ENCODE measurements around the gene PODN. TPM values are rescaled to one million over a fixed set of nuclear protein-coding genes. Genes with fewer than 3 reads are reported as not detected.

PODN gene
- total RNA-seq (2014; rRNA removed): not detected in 2 replicates
- polyA plus RNA-seq (2012): 0.35 TPM

DNA sequence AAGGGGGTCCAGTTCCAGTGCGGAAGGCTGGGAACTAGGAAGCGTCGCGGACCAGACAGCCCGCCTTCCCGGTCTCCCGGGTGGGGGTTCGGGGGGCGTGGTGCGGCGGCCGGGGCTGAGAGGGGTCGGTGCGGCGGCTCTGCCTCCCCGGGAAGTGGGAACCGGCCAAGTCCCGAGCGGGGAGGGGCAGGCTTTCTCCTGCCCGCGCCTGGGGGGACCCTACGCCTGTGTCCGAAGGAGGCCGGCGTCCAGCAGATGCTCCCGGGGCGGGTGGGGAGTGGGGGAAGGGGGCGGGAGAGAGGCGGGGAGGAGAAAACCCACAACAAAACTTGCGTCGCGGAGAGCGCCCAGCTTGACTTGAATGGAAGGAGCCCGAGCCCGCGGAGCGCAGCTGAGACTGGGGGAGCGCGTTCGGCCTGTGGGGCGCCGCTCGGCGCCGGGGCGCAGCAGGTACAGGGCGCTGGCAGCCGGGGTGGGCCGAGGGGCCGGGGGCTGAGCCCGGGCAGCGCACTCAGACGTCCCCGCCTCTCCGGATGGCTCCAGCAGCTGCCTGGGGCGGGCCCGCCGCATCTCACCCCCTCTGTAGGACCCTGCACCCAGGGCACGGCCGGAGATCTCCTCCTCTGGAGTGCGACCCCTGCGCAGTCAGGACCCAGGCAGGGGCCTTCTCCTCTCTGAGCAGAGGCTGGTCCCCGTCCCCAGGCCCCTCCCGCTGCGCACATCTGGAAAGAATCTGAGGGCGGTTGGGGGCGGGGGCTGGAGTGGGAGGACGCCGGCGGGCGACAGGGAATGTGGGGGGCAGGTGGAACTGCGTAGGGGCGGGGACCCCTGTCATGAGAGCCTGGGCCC is at the start of gene PODN:
Gene PODN, plus strand, starts transcription at position 355 of the 849 bp plus-strand sequence. CDS start 7,643 bp downstream, outside the sequence.
- peak; percentile 6 for DNase-seq (ENCODE audit: low read depth)

DNA sequence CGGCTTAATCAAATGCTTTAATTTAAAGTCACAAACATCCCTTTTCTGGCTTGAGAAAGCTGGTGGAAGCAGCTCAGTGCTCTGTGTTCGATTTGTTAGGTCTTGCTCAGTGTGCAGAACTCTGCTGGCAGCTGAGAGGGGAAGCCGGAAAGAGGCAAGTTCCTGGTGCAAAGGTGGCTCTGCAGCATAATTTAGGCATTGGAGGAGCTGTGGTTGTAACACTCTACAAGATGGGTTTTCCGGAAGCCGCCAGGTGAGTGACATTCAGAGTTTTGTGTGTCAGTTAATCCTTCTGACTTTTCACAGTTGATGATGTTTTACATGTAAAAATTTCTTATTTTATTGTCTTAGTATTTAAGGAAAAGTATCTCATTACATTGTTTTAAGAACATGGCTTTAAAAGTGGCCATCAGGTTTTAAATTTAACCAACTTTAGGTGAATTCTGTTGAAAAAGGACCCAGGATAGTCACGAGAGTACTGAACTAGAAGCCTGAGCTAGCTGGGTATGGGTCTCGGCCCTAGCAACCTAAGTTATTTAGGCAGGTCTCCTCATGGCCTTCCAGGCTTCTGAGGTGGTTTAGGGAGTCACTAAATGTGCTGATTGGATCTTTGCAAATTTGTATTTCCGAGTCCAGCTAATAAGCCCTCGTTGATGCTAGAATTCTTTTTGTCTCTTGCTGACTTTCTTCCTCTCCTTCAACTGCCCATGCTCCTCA is 47.1 kb upstream of the PODN start:
- peak; percentile 87 for DNase-seq (ENCODE audit: low read depth)

- peak; percentile 5 for DNase-seq (ENCODE audit: low read depth)
Observed at GRCh38 chr1:53015508-53015860, 46.5 kb upstream of the PODN start.

GRCh38 chr1:53016705-53017104 is 45.3 kb upstream of the PODN start:
- no peak for DNase-seq (ENCODE audit: low read depth)

DNA sequence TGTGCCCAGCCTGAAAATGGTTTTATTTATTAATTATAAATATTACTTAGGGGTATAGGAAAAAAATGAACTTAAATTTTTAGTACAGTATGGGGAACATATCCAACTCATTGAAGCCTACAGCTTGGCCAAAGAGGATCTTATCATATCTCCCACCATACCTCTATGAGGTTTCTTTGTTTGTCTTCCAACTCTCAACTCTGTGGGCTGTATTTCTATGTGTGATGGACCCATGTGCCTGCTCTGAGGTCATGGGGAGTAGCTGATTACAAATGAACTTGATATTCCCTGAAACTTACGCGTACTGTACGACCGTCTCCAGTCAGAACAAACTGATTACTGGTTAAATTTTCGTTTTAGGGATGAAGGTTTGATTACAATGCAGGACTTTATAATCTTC is 41.4 kb upstream of the PODN start:
- no peak for DNase-seq (ENCODE audit: low read depth)

DNA sequence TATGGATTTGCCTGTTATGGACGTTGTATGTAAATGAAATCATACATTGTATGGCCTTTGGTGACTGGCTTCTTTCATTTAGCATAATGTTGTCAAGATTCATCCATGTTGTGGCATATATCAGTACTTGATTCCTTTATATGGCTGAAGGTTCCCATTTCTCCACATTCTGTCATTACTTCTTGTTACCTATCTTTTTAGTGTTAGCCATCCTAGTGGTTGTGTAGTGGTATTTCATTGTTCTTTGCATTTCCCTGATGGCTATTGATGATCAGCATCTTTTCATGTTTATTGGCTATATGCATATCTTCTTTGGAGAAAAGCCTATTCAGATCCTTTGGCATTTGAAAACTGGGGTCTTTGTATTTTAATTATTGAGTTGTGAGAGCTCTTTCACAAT is 39.8 kb upstream of the PODN start:
- DNase-seq (ENCODE audit: low read depth): no peak

- DNase-seq (ENCODE audit: low read depth): no peak
Observed at GRCh38 chr1:53023546-53023945, 38.5 kb upstream of the PODN start.

DNA sequence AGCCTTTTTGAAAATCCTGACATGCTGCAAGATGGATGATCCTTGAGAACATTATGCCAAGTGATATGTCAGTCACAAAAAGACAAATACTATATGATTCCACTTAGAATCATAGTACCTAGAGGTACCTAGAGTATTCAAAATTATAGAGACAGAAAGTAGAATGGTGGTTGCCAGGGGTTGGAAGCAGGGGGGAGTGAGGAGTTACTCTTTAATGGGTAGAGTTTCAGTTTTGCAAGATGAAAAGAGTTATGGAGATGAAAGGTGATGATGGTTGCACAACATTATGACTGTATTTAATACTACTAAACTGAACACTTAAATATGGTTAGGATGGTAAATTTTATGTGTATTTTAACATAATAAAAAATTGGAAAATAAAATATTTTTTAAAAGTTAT is 37.9 kb upstream of the PODN start:
- DNase-seq (ENCODE audit: low read depth): no peak

DNA sequence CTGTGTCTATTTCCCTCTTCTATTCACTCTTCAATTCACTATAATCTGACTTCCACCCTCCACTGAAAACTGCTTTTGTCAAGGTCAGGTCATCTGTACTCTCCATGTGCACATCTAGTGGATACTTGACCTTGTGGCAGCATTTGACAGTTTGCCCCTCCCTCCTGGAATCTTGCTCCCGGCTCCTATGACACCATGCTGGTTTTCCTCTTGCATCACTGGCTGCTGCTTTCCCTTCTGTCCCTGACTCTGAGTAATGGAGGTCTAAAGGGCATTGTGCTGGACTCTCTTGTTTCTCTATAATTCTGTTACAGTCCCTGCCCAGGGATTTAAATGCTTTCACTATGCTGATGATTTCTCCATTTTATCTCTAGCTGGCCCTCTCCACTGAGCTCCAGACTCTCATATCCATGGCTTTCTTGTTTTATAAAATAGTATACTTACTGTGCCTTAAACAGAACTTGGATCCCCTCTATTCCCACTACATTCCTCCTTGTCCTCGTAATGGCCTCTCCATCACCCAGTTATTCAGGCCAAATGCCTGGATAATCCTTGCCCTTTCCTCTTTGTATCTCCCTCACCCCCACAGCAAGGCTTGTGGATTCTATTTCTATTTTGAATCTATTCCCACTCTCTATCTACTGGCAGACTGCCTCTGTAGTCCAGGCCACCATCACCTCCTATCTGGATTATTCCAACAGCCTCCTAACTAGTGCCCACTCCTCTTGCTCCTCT is 36.8 kb upstream of the PODN start:
- DNase-seq (ENCODE audit: low read depth): peak; percentile 78

GRCh38 chr1:53025769-53026112 is 36.3 kb upstream of the PODN start:
- no peak for DNase-seq (ENCODE audit: low read depth)

DNA sequence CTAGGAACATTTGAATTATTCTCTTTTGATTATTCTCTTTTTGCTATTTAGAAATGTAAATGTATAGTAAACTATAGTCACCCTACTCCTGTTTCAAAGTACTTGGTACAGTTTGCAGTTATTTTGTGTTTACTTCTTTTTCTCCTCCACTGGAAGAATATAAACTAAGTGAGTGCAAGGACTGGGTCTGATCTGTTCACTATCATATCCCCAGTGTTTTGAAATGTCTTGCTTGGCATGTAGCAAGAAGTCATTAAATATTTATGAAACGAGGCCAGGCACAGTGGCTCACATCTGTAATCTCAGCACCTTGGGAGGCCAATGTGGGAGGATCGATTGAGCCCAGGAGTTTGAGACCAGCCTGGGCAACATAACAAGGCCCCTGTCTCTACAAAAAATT is 35.8 kb upstream of the PODN start:
- no peak for DNase-seq (ENCODE audit: low read depth)

DNA sequence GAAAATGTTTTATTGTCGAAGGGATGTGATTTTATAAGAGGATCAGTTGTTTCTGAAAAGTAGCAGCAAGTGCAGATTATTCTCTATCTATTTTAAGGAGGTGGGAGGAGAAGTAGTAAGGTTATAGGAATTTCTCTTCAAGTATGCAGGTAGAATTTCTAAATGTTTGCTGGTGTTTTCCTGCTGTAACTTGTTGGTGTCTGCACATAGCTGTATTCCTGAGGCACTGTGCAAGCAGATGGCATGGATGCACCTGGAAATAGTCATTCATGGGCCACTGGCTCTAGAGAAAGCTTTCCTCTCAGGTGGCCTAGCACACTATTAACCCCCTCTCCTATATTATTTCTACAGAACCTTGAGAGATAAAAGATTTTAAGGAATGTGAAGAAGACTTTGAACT is 30.3 kb upstream of the PODN start:
- DNase-seq (ENCODE audit: low read depth): no peak

DNA sequence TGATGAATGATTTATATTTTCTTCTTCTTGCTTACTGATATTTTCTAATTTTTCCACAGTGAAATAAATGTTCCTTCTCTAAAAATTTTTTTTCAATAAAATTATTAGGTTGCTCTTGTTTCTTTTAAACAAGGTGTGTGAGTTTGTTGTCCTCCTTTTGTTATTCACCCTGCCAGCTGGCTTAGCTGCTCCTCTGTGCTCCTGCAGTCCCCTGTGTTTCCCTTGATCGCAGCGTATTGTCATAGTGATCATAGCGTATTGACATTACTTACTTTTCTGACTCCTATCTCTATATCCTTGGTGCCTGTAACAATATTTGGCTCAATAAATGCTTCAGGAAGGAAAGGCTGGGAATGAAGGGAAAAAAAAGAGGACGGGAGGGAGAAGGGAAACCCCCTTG is 24.9 kb upstream of the PODN start:
- DNase-seq (ENCODE audit: low read depth): no peak

GRCh38 chr1:53038566-53038965 is 23.4 kb upstream of the PODN start:
- DNase-seq (ENCODE audit: low read depth): no peak

DNA sequence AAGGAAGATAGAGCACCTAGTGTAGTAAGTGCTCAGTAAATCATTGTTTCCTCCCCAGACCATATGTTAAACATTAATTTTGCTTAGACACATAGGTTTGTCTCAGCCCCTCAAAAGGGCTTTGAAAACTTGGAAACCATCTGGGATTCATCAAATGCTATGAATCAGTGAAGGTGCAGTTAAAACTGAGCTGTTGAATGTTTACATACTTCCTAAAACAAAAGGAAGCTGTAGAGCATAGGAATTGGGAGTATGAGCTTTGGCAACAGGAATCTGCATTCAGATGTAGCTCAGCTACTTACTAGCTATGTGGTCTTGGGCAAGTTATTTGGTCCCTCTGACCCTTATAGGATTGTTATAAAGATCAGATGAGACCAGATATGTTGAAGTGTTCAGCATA is 18.7 kb upstream of the PODN start:
- no peak for DNase-seq (ENCODE audit: low read depth)

DNA sequence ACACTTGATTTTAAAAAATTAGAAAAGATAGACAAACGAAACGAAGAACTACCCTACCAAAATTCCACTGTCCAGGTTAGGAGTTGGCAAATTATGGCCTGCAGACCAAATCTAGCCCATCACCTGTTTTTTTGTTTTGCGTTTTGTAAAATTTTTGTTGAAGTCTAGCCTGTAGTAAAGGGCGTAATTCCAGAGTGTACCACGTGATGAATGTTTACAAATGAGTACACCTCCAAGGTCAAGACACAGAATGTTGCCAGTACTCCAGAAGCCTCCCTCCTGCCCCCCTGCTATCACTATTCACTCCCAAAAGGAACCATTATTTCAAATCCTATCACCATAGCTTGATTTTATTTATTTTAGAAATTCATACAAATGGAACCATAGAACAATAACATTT is 17.1 kb upstream of the PODN start:
- no peak for DNase-seq (ENCODE audit: low read depth)

DNA sequence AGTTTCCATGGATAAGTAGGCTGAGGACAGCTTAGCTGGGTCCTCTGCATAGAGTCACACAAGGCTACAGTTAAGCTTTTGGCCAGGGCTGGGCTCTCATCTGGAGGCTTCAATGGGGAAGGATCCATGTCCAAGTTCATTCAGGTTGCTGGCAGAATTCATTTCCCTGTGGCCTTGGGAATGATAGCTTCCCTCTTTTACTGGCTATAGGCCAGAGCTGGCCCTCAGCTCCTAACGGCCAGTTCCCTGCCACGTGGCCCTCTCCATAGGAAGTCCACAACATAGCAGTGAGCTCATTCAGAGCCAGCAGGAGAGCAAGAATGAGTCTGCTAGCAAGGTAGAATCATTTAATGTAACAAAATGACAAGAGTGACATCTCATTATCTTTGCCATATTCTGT is 15.1 kb upstream of the PODN start:
- no peak for DNase-seq (ENCODE audit: low read depth)

DNA sequence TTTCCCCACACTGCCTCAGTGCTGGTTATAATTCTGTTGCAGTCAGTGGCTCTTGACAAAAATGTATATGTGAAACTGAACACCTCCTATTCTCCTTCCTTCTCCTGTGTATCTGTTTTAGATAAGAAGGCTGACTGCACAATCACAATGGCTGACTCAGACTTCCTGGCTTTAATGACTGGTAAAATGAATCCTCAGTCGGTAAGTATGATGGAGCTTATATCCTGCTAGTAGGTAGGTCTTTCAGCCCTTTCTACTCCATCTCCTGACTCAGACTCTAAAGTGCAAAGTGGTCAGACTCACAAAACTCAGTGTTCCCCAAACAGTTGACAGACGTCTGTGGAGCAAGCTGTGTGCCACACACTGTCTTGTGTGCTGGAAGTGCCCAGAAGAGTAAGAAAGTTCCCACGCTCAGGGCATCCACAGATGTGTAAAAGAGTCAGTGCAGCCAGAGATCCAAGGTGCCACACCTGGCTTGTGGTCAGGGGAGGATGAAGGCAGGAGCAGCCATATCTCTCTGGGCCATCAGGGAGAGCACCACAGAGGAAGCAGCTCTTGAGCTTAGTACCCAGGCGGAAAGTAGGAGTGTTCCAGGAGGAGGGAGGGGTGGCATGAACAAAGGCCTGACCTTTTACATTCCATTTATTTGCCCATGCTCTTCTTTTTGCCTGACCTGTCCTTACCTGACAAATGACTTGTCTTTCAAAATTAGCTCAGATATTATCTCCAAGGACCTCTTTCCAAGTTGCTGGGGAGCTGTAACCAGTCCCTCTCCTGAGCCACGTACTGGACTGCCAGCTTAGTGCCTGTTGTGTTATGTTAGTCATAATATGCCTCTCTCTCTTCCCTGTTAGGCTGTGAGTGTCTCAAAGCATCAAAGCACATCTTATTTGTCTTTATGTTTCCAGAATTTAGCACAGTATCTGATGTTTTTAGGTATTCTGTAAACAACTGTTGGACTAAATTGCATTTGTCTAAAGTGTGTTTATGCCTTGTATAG is 14.0 kb upstream of the PODN start:
- DNase-seq (ENCODE audit: low read depth): peak; percentile 14

GRCh38 chr1:53048960-53049573 is 12.9 kb upstream of the PODN start:
- no peak for DNase-seq (ENCODE audit: low read depth)

GRCh38 chr1:53049574-53049967 is 12.4 kb upstream of the PODN start:
- no peak for DNase-seq (ENCODE audit: low read depth)

GRCh38 chr1:53050310-53050709 is 11.7 kb upstream of the PODN start:
- DNase-seq (ENCODE audit: low read depth): no peak
